Stomach smooth muscle (tissue), 2 donors: ENCODE results near the gene ARHGAP42.
"Not testable (repeated sequence)": the region's sequence is repeated elsewhere in the genome, so short reads cannot be mapped to it uniquely, and the experiment has no call there.

ENCODE experiments used
- H3K27ac ChIP-seq: one replicate; pipeline ENCODE4 v1.7.0; 2013; ENCODE audit warnings: mild to moderate bottlenecking, low read length, inconsistent platforms
- H3K27me3 ChIP-seq, 2 donors: one replicate each; pipeline ENCODE4 v1.7.0; 2013; ENCODE audit warnings: low read length in 2 of 2; ENCODE audit not compliant: insufficient read depth in 2 of 2, control insufficient read depth in 1 of 2
- H3K36me3 ChIP-seq, 2 donors: one replicate each; pipeline ENCODE4 v1.7.0; 2013; ENCODE audit warnings: low read length in 2 of 2; ENCODE audit not compliant: control insufficient read depth in 2 of 2, insufficient read depth in 2 of 2
- H3K4me1 ChIP-seq: one replicate; pipeline ENCODE4 v1.7.0; 2013; ENCODE audit warnings: low read length; ENCODE audit not compliant: control insufficient read depth, insufficient read depth
- H3K4me3 ChIP-seq, 2 donors: one replicate each; pipeline ENCODE4 v1.7.0; 2013; ENCODE audit warnings: low read length in 2 of 2
- H3K9ac ChIP-seq, 2 donors: one replicate each; pipeline ENCODE4 v1.7.0; 2013; ENCODE audit warnings: low read length in 2 of 2, mild to moderate bottlenecking in 1 of 2
- H3K9me3 ChIP-seq, 2 donors: one replicate each; pipeline ENCODE4 v1.7.0; 2013; ENCODE audit warnings: low read length in 2 of 2; ENCODE audit not compliant: control insufficient read depth in 2 of 2
- donor health status: healthy.
- donor health status: Pancreatic carcinoma.

ARHGAP42 gene

DNA sequence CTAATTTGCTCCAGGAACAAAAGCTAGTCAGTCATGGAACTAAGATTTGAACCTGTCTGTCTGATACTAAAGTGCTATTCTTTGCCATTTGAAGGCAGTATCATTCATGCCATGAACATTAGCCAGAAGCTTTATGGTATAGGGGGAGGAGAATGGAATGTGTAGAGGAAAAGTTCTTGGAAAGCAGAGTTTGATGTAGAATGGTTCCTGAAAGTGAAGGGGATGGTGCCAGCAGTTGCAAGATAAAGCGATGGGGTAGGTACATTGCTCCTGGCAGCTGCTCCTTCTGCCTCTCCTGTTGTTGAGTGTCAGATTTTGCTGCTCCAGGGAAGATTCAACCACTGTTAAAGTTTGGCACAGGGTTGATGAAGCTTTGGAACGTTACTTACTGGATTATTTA, 53.4 kb downstream of the ARHGAP42 start:
- H3K9ac ChIP-seq, result no peak overlapping the region
- no peaks in the 10 kb centered on the region for H3K9me3 ChIP-seq
- no peaks in the 10 kb centered on the region for H3K27me3 ChIP-seq
- H3K27ac ChIP-seq, result no peak overlapping the region
- no peak overlapping the region for H3K4me3 ChIP-seq
- H3K36me3 ChIP-seq, result no peaks in the 10 kb centered on the region
- peaks cover 4% of the 10 kb centered on the region for H3K4me1 ChIP-seq

DNA sequence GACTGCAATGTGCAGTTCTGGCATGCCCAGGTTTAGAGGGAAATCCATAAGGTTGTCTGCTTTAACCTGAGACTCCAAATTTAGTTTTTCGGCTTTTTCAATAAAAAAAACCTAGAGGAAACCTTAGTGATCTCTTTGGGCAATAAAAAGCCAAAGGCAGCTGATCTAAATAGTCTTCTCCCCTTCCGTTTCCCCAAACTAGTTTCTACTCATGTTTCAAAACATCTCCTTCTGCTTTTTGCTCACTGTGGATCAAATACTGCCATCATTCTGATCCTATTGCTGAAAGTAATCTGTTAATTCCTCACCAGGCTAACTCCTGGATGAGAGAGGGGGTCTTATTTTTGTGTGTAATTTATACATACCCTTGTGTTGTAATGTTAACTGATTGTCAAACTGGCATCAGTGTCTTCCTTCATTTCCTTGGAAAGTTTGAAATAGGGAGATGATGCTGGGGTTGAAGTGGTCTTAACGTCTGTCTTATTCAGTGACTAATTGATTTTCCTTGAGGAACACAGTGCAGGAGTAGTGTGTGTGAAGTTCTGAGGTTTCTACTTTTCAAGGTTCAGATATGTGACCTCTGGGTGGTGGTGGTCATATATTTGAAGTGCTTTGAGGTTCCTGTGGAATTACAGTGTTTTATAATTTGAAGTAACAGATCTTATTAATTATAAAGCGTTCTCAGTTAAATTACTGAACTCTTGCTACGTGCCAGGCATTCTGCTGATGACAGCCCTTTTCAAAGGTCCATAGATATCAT, 55.0 kb downstream of the ARHGAP42 start:
- Histone ChIP-seq H3K9ac (no peak overlapping the region), H3K4me1 (peaks cover 4% of the 10 kb centered on the region), H3K36me3 (no peaks in the 10 kb centered on the region), H3K27me3 (no peaks in the 10 kb centered on the region), H3K27ac (no peak overlapping the region), H3K4me3 (no peak overlapping the region), H3K9me3 (no peaks in the 10 kb centered on the region)

DNA sequence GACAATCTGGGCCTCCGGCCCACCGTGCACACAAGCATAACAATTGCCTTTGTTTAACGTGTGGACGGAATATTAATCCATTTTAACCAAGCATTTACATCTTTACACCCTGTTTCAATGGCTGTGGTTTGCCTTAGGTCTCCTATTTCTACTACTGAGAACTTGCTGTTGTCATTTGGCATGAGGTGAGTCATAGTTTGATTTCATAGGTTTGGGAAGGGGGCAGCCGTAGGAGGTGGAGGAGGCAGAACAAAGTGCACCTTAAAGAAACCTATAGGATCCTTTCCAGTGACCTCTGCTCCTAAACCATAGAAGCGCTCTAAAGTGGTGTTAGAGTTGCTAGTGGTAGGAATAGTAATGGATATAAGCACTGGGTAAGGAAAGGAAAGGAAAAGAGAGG, 59.4 kb downstream of the ARHGAP42 start:
- Histone ChIP-seq H3K9ac (no peak overlapping the region), H3K27me3 (no peaks in the 10 kb centered on the region), H3K9me3 (peaks cover 0 to 3% of the 10 kb centered on the region in 2 donors), H3K4me1 (no peaks in the 10 kb centered on the region), H3K27ac (no peak overlapping the region), H3K4me3 (no peak overlapping the region), H3K36me3 (no peaks in the 10 kb centered on the region)

DNA sequence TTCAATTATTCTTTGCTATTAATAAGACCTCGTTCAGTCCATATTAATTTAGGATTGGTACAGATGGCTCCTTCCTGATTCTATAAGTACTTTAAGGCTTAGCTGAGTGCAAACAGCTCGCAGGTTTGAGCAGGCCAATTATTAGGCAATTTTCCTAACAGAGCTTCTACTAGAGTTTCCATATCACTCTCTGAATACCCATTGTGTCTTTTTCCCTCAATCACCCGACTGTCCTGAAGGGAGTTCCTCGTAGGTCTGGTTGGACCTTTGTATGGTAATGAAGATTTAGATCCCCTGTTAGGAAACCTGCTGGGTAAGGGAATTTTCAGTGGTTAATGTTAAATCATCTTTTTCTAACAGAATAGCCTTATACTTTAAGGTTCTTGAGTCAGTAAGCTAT, 61.1 kb downstream of the ARHGAP42 start:
- Histone ChIP-seq H3K4me3 (no peak overlapping the region), H3K27me3 (no peaks in the 10 kb centered on the region), H3K9ac (no peak overlapping the region), H3K36me3 (no peaks in the 10 kb centered on the region), H3K4me1 (no peaks in the 10 kb centered on the region), H3K27ac (no peak overlapping the region), H3K9me3 (peaks cover 0 to 3% of the 10 kb centered on the region in 2 donors)

DNA sequence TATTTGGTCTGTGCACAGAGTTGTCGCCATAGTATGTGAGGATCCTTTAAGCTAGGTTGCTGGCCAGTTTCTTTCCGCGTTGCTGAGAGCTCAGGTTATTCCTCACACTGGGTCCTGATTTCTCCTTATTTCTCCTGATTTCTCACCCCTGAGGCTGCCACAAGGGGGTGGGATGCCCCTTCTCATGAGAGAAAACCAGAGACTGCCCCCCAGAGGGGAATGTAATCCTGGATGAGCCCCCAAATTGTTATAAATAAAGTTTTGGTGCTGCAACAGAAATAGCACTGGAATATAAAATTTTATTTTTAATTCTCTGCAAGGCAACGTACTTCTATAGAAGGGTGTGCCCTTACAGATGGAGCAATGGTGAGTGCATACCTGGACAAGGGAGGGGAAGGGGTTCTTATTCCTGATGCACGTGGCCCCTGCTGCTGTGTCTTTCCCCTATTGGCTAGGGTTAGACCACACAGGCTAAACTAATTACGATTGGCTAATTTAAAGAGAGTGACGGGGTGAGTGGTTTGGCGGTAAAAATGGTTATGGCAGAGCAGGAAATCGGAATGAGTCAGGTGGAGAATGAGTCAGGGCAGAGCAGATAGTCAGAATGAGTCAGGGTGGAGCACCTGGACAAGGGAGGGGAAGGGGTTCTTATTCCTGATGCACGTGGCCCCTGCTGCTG, 62.9 kb downstream of the ARHGAP42 start:
- H3K9me3 ChIP-seq, H3K4me1 ChIP-seq, H3K27ac ChIP-seq, H3K4me3 ChIP-seq, H3K27me3 ChIP-seq, H3K36me3 ChIP-seq, H3K9ac ChIP-seq: not testable (repeated sequence)

DNA sequence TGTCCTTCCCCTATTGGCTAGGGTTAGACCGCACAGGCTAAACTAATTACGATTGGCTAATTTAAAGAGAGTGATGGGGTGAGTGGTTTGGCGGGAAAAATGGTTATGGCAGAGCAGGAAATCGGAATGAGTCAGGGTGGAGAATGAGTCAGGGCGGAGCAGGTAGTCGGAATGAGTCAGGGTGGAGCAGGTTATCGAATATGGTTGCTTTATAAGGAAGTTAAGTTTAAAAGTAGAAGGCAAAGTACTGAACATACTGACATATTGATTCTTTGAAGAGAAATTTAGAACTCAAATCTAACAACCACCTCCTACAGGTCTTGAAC, 63.4 kb downstream of the ARHGAP42 start:
- H3K27me3 ChIP-seq, H3K27ac ChIP-seq, H3K9ac ChIP-seq, H3K4me1 ChIP-seq, H3K36me3 ChIP-seq, H3K4me3 ChIP-seq, H3K9me3 ChIP-seq: not testable (repeated sequence)

DNA sequence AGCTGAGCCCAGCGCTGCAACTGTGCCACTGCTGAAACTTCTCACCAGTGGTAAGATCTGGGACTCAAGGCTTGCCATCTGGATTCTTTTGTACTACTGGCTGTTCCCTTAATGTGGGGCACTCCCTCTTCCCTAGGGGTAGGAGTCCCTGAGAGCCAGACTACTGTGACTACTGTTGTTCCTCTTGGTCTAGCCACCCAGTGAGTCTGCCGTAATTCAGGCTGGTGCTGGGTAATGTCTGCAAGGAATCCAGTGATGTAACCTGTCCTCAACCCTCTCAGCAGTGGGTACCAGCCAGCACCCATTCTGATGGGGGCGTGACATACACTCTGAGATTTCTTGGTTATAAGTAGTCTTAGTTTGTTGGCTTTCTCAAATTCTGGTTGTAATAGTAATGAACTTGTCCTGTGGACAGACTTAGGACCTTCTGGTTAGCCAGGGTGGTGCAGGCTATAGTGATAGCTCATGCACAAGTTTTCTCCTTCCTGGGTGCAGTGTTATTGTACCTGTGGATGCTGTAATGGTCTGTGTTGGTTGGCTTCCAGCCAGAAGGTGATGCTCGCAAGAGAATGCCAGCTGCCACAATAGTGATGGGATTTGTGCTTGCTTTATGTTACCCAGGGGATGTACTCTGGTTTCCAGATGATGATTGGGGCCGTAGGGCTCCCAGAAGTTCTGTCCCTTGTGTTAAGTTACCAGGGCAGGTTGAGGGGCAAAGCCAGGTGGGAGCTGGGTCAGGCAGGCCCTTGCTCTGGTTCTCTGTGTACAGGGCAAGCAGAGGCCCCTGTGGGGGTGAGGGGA, 65.5 kb downstream of the ARHGAP42 start:
- Histone ChIP-seq H3K4me3 (no peak overlapping the region), H3K9ac (no peak overlapping the region), H3K27me3 (no peaks in the 10 kb centered on the region), H3K27ac (no peak overlapping the region), H3K9me3 (peaks cover 0 to 3% of the 10 kb centered on the region in 2 donors), H3K36me3 (no peaks in the 10 kb centered on the region), H3K4me1 (peaks cover 3% of the 10 kb centered on the region)

DNA sequence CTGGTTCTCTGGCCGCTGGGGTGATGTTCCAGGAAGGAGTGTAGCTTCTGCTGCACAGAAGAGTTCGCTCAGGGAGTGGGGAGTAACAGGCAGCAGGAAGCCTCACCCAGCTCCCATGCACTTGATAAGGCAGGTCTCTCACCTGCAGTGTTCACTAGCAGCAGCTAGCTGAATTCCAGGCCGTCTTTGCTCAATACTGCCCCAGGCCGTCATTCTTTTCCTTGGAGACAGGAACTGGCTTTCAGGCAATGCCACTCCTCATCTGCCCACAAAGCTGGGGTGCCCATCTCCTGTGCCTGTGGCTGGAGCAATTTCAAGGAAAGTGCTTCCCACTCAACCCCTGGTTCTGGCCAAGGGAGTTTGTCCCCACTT, 66.1 kb downstream of the ARHGAP42 start:
- H3K27ac ChIP-seq, result no peak overlapping the region
- no peak overlapping the region for H3K4me3 ChIP-seq
- no peaks in the 10 kb centered on the region for H3K36me3 ChIP-seq
- H3K9me3 ChIP-seq, result peaks cover 0 to 3% of the 10 kb centered on the region in 2 donors
- H3K4me1 ChIP-seq, result peaks cover 3% of the 10 kb centered on the region
- H3K9ac ChIP-seq, result no peak overlapping the region
- no peaks in the 10 kb centered on the region for H3K27me3 ChIP-seq

DNA sequence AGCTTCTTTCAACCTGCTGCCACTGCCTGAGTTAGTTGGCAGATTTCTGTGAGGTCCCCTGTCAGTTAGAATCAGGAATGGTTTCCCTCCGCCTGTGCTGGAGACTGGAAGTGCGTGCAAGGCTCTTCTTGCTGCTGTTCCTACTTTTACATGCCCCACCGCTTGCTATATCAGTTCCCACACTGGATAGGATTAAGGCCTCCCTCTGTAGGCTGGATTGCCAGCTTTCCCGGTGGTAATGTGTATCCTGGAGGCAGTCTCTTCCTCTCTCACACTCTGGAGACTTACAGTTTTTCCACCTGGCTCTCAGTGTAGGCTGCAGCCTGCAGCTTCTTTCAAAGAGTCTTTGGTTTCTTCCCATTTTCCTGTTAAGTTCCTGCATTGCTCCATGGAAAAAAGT, 66.5 kb downstream of the ARHGAP42 start:
- H3K27me3 ChIP-seq, result no peaks in the 10 kb centered on the region
- H3K9ac ChIP-seq, result no peak overlapping the region
- H3K4me1 ChIP-seq, result peaks cover 3% of the 10 kb centered on the region
- H3K36me3 ChIP-seq, result no peaks in the 10 kb centered on the region
- H3K4me3 ChIP-seq, result no peak overlapping the region
- peaks cover 0 to 3% of the 10 kb centered on the region in 2 donors for H3K9me3 ChIP-seq
- no peak overlapping the region for H3K27ac ChIP-seq

DNA sequence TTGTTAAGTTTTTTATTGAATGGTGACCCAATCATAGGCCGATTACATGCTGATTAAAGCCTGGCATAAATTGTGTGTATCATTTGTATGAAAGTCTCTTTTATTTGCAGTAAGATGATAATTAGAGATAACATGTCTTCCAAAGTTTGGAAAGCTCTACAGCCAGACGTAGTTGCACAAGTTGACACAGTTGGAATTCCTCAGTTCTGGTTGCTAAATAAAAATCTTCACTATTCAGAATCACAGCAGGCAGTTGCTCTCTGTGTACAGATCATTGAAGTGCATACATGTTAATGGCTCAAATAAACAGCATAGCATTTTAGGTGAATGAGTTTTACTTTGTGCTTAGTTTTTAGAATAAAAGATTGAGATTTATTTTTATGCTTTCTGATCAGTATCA, 69.5 kb downstream of the ARHGAP42 start:
- Histone ChIP-seq H3K36me3 (no peaks in the 10 kb centered on the region), H3K9me3 (no peaks in the 10 kb centered on the region), H3K9ac (no peak overlapping the region), H3K27me3 (no peaks in the 10 kb centered on the region), H3K4me1 (peaks cover 3% of the 10 kb centered on the region), H3K4me3 (no peak overlapping the region), H3K27ac (no peak overlapping the region)

DNA sequence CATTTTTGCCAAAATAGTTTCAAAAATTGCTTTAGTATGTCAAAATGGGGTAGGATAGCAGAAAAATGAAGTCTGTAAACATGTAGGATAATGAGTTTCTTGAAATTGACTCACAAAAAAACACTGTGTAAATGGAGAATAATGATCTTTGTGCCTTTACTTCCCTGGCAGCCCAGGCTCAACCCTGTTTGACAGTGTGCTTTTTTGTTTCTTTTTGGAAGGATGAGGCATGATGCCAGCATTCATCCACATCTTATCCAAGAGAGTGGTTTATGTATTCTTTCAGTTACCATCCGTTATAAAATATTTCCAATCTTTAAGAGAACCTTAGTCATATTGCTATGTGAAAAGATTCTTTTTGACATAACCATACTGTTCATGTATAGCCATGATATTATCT, 70.6 kb downstream of the ARHGAP42 start:
- no peak overlapping the region for H3K9ac ChIP-seq
- no peak overlapping the region for H3K27ac ChIP-seq
- H3K27me3 ChIP-seq, result no peaks in the 10 kb centered on the region
- no peaks in the 10 kb centered on the region for H3K9me3 ChIP-seq
- H3K4me3 ChIP-seq, result no peak overlapping the region
- peaks cover 3% of the 10 kb centered on the region for H3K4me1 ChIP-seq
- no peaks in the 10 kb centered on the region for H3K36me3 ChIP-seq
